ENCODE results near the gene MYOD1.

The MYOD1 gene

DNA sequence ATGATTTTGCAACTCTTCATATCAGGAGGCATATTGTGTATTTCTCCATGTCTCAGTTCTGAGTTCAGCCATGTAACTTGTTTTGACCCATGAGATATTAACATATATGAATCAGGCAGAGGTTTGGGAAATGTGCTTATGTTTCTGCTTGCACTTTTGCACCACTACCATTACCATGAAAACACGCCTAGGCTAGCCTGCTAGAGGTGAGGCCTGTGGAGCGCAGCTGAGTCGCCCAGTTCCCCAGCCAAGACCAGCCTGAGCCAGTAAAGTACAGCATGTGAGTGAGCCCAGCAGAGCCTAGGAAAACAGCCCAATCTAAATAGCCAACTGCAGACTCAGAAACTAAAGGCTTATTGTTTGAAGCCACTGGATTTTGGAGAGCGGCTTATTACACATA lies 18.4 kb upstream of the MYOD1 start:
- in situ Hi-C loops (cut with HindIII; ENCODE audit: low sequenced_read_pairs) = no loop called here

DNA sequence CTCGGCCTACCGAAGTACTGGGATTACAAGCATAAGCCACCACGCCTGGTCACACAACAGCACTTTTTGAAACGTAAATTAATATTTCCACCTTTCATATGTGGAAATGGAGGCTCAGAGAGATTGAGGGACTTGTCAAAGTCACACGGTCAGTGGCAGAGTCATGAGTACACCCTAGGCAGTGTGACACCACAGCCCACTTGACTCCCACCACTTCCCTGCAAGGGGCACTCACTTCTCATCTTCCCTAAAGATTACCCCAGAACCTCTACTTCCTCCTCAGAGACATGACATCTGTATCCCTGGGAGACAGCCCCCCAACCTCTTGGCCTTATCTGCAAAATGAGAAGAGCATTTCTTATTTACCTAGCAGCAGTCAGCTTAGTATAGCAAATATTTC lies 16.5 kb upstream of the MYOD1 start:
- in situ Hi-C loops (cut with HindIII; ENCODE audit: low sequenced_read_pairs) = no loop called here

DNA sequence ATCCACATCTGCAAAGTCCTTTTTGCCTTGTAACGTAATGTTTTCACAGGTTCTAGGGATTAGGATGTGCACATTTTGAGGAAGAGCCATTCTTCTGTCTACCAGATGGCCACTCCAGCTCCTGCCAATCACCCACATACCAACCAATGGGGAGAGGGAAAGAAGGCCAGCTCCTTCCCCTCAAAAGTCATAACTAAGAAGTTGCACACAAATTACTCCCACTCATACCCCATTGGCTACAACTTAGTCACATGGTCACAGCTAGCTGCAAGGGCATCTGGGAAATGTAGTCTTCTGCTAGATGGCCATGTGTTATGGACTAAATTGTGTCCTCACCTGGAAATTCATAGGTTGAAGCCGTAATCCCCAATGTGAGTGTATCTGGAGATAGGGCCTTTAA lies 15.4 kb upstream of the MYOD1 start:
- in situ Hi-C loops (cut with HindIII; ENCODE audit: low sequenced_read_pairs) = no loop called here

DNA sequence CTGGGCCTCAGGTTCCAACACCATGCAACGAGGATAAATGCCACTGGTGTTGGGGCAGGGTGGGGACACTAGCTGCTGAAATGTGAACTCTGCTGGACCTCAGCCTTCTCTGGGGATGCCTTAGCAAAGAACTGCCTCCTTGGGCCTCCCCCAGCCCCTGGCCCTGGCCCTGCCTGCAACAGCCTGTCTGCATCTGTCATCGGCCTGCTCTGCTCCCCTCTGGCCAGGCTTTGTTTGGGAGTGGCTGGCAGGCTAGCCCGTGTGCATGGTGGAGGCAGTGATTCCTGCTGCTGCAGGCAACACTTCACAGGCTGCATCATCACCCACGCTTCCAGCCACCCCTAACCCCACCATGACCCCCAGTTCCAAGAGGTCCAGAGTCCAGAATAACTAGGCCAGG lies 11.5 kb upstream of the MYOD1 start:
- in situ Hi-C loops (cut with HindIII; ENCODE audit: low sequenced_read_pairs) = no loop called here

DNA sequence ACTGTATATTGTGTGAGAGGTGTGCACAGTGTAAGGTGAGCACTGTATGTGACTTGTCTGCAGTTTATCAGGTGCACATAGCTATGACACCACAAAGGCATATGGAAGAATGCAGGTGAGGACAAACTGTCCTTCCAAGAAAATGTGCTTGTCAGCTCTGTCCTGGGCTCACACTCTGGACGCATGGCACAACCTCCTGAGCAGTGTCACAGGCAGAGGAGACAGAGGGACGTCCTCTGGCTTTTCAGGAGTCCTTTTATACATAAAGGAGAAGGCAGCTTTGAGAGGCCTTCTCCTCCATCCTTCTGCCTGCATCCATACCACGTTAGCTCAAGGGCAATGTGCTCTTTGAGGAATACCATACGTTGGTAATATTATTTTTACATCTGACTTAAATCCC lies 7.5 kb upstream of the MYOD1 start:
- in situ Hi-C loops (cut with HindIII; ENCODE audit: low sequenced_read_pairs) = no loop called here

DNA sequence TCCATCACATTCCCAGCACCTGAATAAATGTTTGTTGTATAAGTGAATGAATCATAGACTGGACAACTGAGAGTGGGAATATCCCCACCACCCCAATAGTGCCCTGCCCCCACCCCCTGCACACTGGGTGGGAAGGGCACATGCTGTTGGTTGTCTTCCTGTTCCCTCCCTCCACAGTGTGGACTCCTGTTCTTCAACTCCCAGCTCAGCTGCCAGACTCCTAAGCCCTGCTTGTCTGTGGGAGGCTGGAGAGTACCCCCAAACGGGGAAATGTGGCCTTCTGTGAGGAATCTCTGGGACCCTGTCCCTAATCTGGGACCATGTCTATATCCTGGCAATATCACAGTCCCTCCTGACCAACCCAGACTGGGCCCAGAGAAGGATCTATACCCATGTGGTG lies 5.5 kb upstream of the MYOD1 start:
- in situ Hi-C loops (cut with HindIII; ENCODE audit: low sequenced_read_pairs) = no loop called here

DNA sequence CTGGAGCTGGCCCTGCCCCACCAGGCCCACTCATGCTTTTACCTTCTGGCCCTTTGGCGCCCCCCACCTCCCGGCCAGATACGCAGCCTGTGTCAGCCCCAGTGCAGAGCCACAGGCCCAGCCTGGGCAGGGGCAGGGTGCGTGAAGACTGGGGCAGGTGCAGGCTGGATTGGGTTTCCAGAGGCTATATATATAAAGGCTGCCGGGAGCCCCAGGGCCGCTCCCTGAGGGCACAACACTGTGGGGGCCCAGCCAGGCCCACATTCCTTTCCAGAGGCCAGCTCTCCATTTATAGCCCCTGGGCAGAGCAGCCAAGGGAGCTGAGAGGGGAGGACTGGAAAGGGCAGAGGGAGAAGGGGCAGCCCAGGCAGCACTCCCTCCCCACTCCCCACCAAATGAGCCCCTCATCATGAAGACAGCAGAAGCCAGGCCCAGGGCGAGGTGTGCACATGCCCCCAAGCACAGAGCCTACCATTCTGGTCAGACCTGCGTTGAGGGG lies 5.0 kb upstream of the MYOD1 start:
- in situ Hi-C loops (cut with HindIII; ENCODE audit: low sequenced_read_pairs) = no loop called here

DNA sequence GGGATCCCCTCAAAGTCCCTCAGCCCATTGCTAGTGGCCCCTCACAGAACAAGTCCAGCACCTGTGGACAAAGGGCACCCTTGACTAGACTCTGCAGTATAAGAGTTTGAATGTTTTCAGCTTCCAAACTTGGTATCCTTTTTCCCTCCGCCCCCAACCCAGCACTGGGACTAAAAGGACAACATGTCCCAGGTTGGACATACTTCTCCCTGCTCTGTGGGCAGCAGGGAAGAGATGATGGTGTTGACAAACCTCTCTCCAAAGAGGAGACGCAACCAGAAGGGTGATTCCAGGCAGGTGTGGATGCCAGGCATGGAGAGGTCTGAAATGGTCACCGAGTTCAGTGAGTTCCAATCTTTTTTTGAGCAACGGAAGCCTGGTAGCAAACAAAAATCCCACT lies 4.5 kb upstream of the MYOD1 start:
- in situ Hi-C loops (cut with HindIII; ENCODE audit: low sequenced_read_pairs) = loop anchor here (5.0 kb wide), 1 partner anchor 63 kb away; no protein-coding TSS in a partner anchor

DNA sequence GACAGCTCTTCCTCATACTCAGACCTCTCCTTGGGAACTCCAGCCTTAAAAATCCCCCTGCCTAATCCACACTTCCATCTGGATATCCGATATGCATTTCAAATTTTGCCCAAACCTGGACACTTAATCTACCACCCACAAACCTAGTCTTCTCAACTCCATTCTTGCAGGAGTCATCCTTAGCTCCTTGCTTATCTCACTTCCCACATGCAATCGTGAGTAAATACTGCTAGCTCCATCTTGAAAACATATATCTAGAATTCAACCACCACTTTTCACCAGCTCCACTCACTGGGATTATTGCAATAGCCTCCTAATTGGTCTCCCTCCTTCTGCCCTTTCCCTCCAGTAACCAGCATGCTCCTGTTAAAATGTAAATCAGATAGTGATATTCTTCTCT lies 2.6 kb upstream of the MYOD1 start:
- in situ Hi-C loops (cut with HindIII; ENCODE audit: low sequenced_read_pairs) = loop anchor here (5.0 kb wide), 1 partner anchor 65 kb away; no protein-coding TSS in a partner anchor

DNA sequence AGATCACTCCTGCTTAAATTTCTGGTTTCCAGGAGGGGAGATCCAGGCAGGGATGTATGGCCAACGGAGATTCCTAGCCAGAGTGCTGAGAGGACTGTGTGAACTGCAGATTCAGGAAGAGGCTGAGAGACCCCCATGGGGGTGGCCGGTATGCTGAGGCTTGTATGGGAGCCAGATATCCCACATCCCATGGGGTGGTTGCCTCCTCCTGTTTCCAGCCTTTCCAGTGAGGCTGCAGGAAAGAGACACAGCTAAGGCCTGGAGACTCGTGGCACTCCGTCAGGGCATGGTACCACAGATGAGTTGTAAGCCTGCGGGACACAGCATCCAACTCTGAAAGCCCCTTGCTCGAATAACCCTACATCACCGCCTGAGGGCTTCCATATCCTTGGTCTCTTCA lies 1.4 kb upstream of the MYOD1 start:
- in situ Hi-C loops (cut with HindIII; ENCODE audit: low sequenced_read_pairs) = loop anchor here (5.0 kb wide), 1 partner anchor 66 kb away; no protein-coding TSS in a partner anchor

DNA sequence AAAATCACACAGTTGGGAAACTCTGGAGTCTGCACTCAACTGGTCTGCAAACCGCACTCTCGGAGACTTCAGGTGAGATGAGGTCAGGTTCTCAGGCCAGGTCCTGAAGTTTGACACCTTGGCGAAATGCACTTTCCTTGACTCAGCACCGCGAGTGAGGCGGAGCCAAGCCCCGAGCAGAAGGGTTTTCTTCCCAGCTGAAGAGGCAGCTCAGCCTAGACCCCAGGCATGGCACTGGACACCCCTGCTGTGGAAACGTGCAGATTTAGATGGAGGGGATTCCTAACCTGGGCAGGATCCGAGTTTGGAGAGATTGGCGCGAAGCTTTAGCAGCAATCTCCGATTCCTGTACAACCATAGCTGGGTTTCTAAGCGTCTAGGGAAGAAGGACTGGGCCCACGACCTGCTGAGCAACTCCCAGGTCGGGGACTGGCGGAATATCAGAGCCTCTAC lies 835 bp upstream of the MYOD1 start:
- in situ Hi-C loops (cut with HindIII; ENCODE audit: low sequenced_read_pairs) = loop anchor here (5.0 kb wide), 1 partner anchor 66 kb away; no protein-coding TSS in a partner anchor

DNA sequence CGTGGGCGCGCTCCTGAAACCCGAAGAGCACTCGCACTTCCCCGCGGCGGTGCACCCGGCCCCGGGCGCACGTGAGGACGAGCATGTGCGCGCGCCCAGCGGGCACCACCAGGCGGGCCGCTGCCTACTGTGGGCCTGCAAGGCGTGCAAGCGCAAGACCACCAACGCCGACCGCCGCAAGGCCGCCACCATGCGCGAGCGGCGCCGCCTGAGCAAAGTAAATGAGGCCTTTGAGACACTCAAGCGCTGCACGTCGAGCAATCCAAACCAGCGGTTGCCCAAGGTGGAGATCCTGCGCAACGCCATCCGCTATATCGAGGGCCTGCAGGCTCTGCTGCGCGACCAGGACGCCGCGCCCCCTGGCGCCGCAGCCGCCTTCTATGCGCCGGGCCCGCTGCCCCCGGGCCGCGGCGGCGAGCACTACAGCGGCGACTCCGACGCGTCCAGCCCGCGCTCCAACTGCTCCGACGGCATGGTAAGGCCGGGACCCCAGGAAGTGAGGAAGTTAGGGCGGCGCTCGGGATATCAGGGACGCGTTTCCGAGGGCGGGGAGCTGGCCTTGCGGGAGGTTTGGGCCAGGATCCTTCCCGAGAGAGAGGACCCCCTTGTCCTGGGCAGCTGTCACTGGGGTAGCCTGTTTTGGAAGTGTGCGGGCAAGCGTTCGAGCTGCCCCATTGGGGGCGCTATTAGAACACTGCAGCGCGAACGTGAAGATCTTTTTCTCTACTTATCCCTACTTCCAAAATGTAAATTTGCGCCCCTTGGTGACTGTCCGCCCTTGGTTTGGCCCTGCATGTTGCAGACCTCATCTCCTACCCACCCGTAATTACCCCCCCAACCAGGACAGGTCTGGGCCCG lies 796 bp downstream of the MYOD1 start:
- in situ Hi-C loops (cut with HindIII; ENCODE audit: low sequenced_read_pairs) = loop anchor here (5.0 kb wide), 1 partner anchor 68 kb away; no protein-coding TSS in a partner anchor

DNA sequence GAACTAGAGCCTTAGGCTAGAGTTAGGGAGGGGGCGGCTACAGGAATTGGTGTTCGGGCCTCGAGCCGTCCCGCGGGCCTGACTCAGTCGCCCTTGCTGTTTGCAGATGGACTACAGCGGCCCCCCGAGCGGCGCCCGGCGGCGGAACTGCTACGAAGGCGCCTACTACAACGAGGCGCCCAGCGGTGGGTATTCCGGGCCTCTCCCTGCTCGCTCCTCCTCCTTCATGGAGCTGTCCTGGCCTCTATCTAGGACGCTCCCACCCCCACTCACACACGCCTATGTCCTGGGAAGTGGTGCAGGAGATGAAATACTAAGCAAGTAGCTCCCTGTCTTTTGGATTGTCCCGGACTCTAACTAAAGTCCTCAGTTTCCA lies 1.4 kb downstream of the MYOD1 start:
- in situ Hi-C loops (cut with HindIII; ENCODE audit: low sequenced_read_pairs) = no loop called here

DNA sequence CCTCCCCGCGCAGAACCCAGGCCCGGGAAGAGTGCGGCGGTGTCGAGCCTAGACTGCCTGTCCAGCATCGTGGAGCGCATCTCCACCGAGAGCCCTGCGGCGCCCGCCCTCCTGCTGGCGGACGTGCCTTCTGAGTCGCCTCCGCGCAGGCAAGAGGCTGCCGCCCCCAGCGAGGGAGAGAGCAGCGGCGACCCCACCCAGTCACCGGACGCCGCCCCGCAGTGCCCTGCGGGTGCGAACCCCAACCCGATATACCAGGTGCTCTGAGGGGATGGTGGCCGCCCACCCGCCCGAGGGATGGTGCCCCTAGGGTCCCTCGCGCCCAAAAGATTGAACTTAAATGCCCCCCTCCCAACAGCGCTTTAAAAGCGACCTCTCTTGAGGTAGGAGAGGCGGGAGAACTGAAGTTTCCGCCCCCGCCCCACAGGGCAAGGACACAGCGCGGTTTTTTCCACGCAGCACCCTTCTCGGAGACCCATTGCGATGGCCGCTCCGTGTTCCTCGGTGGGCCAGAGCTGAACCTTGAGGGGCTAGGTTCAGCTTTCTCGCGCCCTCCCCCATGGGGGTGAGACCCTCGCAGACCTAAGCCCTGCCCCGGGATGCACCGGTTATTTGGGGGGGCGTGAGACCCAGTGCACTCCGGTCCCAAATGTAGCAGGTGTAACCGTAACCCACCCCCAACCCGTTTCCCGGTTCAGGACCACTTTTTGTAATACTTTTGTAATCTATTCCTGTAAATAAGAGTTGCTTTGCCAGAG lies 2.0 kb downstream of the MYOD1 start:
- in situ Hi-C loops (cut with HindIII; ENCODE audit: low sequenced_read_pairs) = no loop called here

DNA sequence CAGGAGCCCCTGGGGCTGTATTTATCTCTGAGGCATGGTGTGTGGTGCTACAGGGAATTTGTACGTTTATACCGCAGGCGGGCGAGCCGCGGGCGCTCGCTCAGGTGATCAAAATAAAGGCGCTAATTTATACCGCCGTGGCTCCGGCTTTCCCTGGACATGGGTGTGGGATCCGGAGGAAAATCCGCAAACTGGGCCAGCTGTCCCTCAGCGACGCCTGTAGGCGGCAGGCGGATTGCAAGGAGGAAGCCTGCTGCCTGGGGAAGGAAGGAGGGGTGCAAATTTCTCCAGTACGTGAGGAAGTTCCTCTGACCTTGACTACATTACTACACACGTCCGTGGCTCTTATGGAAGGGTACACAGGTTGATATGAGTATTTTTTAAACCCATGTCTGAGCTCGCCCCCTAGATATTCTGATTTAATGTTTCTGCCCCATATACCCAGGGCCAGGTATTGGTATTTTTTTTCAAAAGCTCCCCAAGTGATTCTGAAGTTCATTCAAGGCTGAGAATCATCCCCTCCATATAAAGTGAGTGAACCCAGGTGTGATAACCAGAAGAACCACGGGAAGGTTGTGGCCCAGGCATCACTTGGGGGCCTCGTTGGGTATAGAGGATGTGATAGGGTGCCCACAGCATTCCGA lies 2.8 kb downstream of the MYOD1 start:
- in situ Hi-C loops (cut with HindIII; ENCODE audit: low sequenced_read_pairs) = no loop called here

DNA sequence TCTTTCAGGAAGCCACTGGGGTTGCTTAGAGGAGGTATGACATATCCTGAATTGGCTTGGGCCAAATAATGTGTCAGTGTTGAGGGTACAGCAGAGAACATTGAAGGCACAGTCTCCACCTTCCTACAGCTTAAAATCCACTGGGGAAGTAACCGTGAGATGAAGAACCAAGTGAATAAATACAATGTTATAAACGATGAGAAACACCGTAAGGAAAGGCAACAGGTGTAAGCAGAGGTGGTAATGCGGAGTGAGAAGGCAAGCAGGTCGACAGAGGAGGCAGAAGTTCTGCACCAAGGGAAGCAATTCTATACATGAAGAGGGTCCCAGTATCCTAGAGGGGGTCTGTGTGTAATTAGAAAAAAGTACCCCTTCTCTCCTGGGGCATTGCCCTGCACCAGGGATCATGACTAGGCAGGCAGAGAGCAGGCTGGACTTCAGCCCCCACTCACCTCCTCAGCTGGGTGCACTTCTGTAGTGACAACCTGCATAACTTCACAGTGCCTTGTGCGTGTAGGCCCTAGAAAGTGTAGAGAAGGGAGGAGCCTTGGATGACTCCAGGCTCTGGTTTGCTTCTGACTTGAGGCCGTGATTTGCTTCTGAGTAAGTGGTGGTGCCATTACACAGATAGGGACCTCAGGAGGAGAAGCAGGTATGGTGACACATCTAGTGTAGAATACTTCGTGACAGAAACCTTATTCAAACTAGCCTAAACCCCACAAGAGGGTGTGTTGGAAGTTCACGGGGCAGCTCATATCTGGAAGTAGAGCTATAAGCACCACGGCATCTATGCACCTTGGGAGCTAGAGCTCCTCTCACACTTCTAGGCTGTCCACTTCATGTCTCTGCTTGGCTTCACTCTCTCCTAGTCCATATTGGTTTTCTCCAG lies 4.9 kb downstream of the MYOD1 start:
- in situ Hi-C loops (cut with HindIII; ENCODE audit: low sequenced_read_pairs) = no loop called here

DNA sequence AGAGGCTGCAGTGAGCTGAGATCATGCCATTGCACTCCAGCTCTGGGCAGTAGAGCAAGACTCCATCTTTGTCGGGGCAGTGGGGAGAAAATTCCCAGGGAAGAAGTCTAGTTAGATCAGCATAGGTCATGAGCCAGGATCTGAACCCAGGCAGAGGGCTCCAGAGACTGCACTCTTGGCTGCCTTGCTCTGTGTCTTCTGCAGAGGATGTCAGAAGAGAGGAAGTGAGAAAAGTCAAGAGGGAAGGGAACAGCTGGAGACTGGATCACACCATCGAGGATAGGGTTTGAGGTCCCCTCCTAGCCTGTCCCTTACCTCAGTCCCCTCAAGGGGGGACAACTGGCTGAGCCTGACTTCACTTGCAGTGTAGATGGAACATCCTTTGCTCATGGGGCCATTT lies 5.8 kb downstream of the MYOD1 start:
- in situ Hi-C loops (cut with HindIII; ENCODE audit: low sequenced_read_pairs) = no loop called here

DNA sequence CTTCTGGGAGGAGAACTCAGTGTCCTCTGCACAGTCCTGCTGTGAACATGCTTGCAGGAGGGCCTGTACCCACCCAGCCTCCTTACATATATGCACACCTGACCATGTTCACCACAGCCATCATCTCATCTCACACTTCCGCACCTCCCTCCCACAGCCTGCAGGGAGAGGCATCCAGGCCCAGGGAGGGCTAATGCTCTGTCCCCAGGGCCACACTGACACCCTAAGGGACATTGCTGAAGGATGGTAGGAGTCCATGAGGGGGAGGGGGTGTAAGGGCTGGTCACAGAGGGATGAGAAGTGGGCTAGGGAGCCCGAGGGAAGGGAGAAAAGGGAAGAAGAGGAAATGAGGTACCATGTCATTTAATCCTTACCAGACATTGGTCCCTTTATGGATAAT lies 10.8 kb downstream of the MYOD1 start:
- in situ Hi-C loops (cut with HindIII; ENCODE audit: low sequenced_read_pairs) = loop anchor here (10.0 kb wide), 1 partner anchor 235 kb away; no protein-coding TSS in a partner anchor

DNA sequence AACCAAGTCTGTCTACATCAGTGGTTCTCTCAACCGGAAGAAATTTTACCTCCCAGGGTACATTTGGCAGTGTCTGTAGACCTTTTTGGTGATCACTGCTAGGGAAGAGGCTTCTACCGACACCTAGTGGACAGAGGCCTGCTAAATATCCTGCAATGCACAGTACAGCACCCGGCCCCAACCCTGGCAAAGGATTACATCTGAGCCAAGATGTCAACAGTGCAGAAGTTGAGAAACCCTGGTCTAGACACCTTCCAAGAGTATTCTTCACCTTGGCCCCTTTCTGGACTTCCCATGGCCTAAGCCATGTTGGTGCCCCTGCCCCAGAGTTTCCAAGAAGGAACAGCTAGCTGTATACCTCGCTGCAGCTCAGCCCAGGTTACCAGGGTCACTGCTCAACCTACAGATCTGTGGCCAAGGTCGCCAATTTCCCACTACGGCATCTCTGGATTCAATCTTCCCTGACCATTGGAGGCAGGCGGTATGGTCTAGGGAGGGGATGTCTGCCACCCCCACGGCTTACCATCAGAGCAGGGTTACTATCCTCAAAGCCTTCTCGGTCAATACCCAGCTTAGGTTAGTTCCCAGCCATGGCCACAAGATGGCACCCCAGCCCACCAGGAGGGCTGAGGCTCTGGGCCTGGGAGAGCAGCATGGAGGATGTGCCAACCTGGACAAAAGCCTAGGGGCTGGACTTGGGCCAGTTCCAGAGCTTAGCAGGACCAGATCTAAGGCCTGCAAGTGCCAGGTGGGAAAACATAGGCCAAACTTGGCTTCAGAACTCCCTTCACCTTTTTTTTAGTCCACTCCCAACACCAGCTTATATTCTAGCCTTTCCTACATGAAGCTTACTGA lies 11.5 kb downstream of the MYOD1 start:
- in situ Hi-C loops (cut with HindIII; ENCODE audit: low sequenced_read_pairs) = loop anchor here (10.0 kb wide), 1 partner anchor 234 kb away; no protein-coding TSS in a partner anchor
